Spleen (tissue), 11 donors: ENCODE results near the gene TMEM204. TPM values are rescaled to one million over a fixed set of nuclear protein-coding genes. Genes with fewer than 3 reads are reported as not detected.
A peak's percentile ranks its signal among the peaks of the same experiment; 100 is the strongest.

ENCODE experiments used
- DNase-seq: peaks from one replicate; pipeline ENCODE4 v3.0.0-alpha.2; 2020
- H3K27ac ChIP-seq, 8 donors: fragments of 200-600 bp; sonication (generic) in 7 of 8; 1 replicate in 4 of 8; 2 replicates in 4 of 8; pipeline versions ENCODE4 v1.5.0 to v1.8.0; 2016 to 2021; ENCODE audit warnings: inconsistent platforms in 4 of 8, mild to moderate bottlenecking in 4 of 8, moderate library complexity in 1 of 8
- H3K27me3 ChIP-seq, 7 donors: fragments of 200-600 bp; sonication (generic) in 6 of 7; replicated peaks in 1 of 7; 1 replicate in 4 of 7; 2 replicates in 3 of 7; pipeline versions ENCODE4 v1.5.0 to v1.8.0; 2016 to 2021; ENCODE audit warnings: inconsistent platforms in 3 of 7, mild to moderate bottlenecking in 1 of 7
- H3K36me3 ChIP-seq, 6 donors: fragments of 200-600 bp; sonication (generic) in 5 of 6; 1 replicate in 4 of 6; 2 replicates in 2 of 6; pipeline versions ENCODE4 v1.5.0 to v1.8.0; 2016 to 2021; ENCODE audit warnings: inconsistent platforms in 2 of 6
- H3K4me1 ChIP-seq, 6 donors: fragments of 200-600 bp; sonication (generic) in 5 of 6; 1 replicate in 3 of 6; 2 replicates in 3 of 6; pipeline versions ENCODE4 v1.5.0 to v1.8.0; 2016 to 2021; ENCODE audit warnings: inconsistent platforms in 3 of 6
- H3K4me3 ChIP-seq, 8 donors: fragments of 200-600 bp; sonication (generic) in 7 of 8; 1 replicate in 4 of 8; 2 replicates in 4 of 8; pipeline versions ENCODE4 v1.5.0 to v1.8.0; 2016 to 2021; ENCODE audit warnings: inconsistent platforms in 4 of 8, mild to moderate bottlenecking in 4 of 8, moderate library complexity in 2 of 8
- H3K9me3 ChIP-seq, 8 donors: fragments of 200-600 bp; sonication (generic) in 7 of 8; 1 replicate in 4 of 8; 2 replicates in 4 of 8; pipeline versions ENCODE4 v1.5.0 to v1.8.0; 2016 to 2021; ENCODE audit warnings: inconsistent platforms in 4 of 8
- CTCF ChIP-seq, 11 experiments: fragments of 200-600 bp in 7 of 11; fragments of 450-650 bp in 4 of 11; sonication (generic) in 4 of 11; IDR thresholded peaks in 8 of 11; conservative IDR thresholded peaks in 3 of 11; 1 replicate in 7 of 11; 2 replicates in 4 of 11; pipeline versions ENCODE4 v1.4.0 to v1.8.0; 2016 to 2021; ENCODE audit warnings: antibody characterized with exemption in 11 of 11, inconsistent platforms in 4 of 11, mild to moderate bottlenecking in 1 of 11
- POLR2A ChIP-seq, 3 donors: fragments of 450-650 bp; IDR thresholded peaks; one replicate each; pipeline ENCODE4 v1.5.1; 2017; ENCODE audit warnings: antibody characterized with exemption in 3 of 3, mild to moderate bottlenecking in 1 of 3
- POLR2AphosphoS5 ChIP-seq, 3 donors: sonication (generic); formaldehyde crosslinking; IDR thresholded peaks; one replicate each; pipeline ENCODE4 v1.5.1; 2017; ENCODE audit warnings: antibody characterized with exemption in 3 of 3
- WGBS, 5 donors: extraction: QIAGEN DNeasy Blood & Tissue Kit in 3 of 5; methylation state at CpG; one replicate each; pipeline versions ENCODE4 v1.1.5 to v1.1.7; 2013 to 2018; 5-methylcytosine and 5-hydroxymethylcytosine counted together
- intact Hi-C: fragments of 100-400 bp; cut with DNase I; formaldehyde crosslinking; loops from one replicate; pipeline ENCODE4 v1.15.0; 2023; ENCODE audit warnings: low total_unique reads
- polyA plus RNA-seq, 3 donors: library from polyadenylated mRNA; stranded (reverse); fragments of 200-250 nt; gene quantifications; one replicate each; pipeline ENCODE4 v1.2.1, GENCODE V29; 2013
- total RNA-seq, 7 donors: library from RNA; depleted of rRNA in 3 of 7; stranded (reverse); fragments of >200 nt in 3 of 7; fragmentation: NEBNext Ultra II Directional in 4 of 7; extraction: Animal tissue kit (Norgen Biotek cat#: 25700) in 4 of 7; gene quantifications; one replicate each; pipeline versions ENCODE4 v1.1.0 to v1.2.1, GENCODE V29; 2016 to 2021
- donor health status: healthy with polysubstance abuse.
- donor health status: DM: no; HTN: no; CAD: no; lungs with moderate emphysema.
- donor health status: DM: no; HTN: no; CAD: no.
- donor health status: Bipolar disorder and iron deficiency.
- donor health status: healthy.
- donor health status: DM: no; HTN: no; CAD: no.
- donor health status: DM: yes; HTN: yes; CAD: no.

TMEM204 gene
- total and polyA plus RNA-seq, 10 donors, result 10.1 to 47.1 (median 23.1) TPM

DNA sequence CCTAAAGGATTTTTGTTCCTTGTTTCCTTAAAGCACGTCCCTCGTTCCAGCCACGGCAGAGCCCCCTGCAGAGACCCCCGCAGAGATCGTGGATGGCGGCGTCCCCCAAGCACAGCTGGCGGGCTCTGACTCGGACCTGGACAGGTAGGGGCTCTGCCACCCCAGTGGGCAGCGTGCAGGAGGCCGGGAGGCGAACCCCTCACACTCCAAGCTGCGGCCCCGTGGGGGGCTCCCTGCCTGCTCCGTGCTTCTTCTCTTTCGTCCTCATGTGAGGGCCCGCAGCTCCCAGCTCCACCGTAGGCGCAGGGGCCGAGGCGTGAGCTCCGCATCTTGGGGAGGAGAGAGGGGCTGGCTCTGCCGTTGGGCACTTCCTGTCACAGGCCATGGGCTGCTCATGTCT, 31.8 kb upstream of the TMEM204 start:
- Histone ChIP-seq H3K27me3 (no peaks in the 10 kb centered on the region), H3K9me3 (no peaks in the 10 kb centered on the region), H3K4me1 (no peaks in the 10 kb centered on the region), H3K27ac (no peak overlapping the region), H3K36me3 (peaks cover 10 to 97% (median 85%) of the 10 kb centered on the region in 6 donors), H3K4me3 (no peak overlapping the region)
- TF ChIP-seq CTCF (IDR thresholded peaks at IDR 0.05 in 8 of 11, conservative IDR thresholded peaks at IDR 0.05 in 3 of 11), result no peak
- no peak for TF ChIP-seq POLR2A (IDR thresholded peaks at IDR 0.05)
- TF ChIP-seq POLR2AphosphoS5 (IDR thresholded peaks at IDR 0.05), result no peak
- WGBS, 5 donors, result 95 to 98% (median 96%) methylated on average over 19 to 23 of the region's 23 CpGs
- peak; percentile 69 for DNase-seq
- intact Hi-C loops, result no loop called here

DNA sequence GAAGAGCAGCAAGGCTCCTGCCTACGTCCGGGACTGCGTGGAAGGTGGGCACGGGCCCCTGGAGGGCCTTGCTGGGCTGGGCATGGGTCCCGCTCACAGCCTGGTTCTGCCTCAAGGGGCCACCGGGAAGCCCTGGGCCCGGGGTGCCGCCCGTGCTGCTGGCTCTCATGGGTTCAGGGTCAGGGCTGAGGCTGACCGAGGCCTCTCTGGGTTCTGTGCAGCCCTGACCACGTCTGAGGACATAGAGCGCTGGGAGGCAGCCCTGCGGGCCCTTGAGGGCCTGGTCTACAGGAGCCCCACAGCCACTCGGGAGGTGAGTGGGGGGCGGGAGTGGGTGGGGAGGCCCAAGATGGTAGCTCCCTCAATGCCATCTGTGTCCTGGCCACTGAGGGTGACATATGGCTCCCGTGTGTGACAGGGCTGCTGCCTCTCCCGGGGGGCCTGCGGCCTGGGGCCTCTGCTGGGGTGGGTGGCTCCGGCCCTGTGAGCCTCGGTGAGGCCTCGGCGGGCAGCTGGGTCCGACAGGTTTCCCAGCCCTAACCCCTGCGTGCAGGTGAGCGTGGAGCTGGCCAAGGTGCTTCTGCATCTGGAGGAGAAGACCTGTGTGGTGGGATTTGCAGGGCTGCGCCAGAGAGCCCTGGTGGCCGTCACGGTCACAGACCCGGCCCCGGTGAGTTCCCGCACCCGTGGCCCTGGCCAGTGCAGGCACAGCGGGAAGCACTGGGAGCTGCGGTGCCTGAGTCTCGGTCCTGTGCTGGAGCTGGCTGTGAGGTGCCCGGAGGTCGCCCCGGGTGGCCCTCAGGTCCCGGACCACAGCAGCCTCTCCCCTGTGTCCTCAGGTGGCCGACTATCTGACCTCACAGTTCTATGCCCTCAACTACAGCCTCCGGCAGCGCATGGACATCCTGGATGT, 31.1 kb upstream of the TMEM204 start:
- no peak for DNase-seq
- no peaks in the 10 kb centered on the region for H3K9me3 ChIP-seq
- no peak overlapping the region for H3K27ac ChIP-seq
- H3K4me3 ChIP-seq, result no peak overlapping the region
- 91 to 97% (median 96%) methylated on average over 16 to 42 of the region's 42 CpGs for WGBS, 5 donors
- TF ChIP-seq POLR2AphosphoS5 (IDR thresholded peaks at IDR 0.05), result no peak
- TF ChIP-seq CTCF (IDR thresholded peaks at IDR 0.05 in 8 of 11, conservative IDR thresholded peaks at IDR 0.05 in 3 of 11), result no peak
- TF ChIP-seq POLR2A (IDR thresholded peaks at IDR 0.05), result no peak
- no peaks in the 10 kb centered on the region for H3K27me3 ChIP-seq
- H3K36me3 ChIP-seq, result peaks cover 10 to 97% (median 85%) of the 10 kb centered on the region in 6 donors
- no peaks in the 10 kb centered on the region for H3K4me1 ChIP-seq
- intact Hi-C loops, result no loop called here

GRCh38 chr16:1503110-1503955, 30.1 kb upstream of the TMEM204 start:
- WGBS, 5 donors, result 93 to 97% (median 96%) methylated on average over 37 of the region's 37 CpGs

More at GRCh38 chr16:1503110-1503955, 30.1 kb upstream of the TMEM204 start:
- Histone ChIP-seq H3K36me3 (peaks cover 10 to 97% (median 77%) of the 10 kb centered on the region in 6 donors), H3K27me3 (no peaks in the 10 kb centered on the region), H3K4me1 (no peaks in the 10 kb centered on the region), H3K4me3 (no peak overlapping the region), H3K27ac (no peak overlapping the region), H3K9me3 (no peaks in the 10 kb centered on the region)
- intact Hi-C loops, result no loop called here
- TF ChIP-seq CTCF (IDR thresholded peaks at IDR 0.05 in 8 of 11, conservative IDR thresholded peaks at IDR 0.05 in 3 of 11) (no peak), POLR2A (IDR thresholded peaks at IDR 0.05) (no peak), POLR2AphosphoS5 (IDR thresholded peaks at IDR 0.05) (no peak)
- no peak for DNase-seq
